Islet of Langerhans (tissue), 1 donor: Measurements from ENCODE around the gene SDS.
"Not testable (repeated sequence)": the region's sequence is repeated elsewhere in the genome, so short reads cannot be mapped to it uniquely, and the experiment has no call there.

ENCODE experiments used
- FAIRE-seq: peaks from one replicate; lab custom pipeline; 2011; peaks lifted over from hg19 to GRCh38; lab: Jason Lieb, UNC

Gene SDS

DNA sequence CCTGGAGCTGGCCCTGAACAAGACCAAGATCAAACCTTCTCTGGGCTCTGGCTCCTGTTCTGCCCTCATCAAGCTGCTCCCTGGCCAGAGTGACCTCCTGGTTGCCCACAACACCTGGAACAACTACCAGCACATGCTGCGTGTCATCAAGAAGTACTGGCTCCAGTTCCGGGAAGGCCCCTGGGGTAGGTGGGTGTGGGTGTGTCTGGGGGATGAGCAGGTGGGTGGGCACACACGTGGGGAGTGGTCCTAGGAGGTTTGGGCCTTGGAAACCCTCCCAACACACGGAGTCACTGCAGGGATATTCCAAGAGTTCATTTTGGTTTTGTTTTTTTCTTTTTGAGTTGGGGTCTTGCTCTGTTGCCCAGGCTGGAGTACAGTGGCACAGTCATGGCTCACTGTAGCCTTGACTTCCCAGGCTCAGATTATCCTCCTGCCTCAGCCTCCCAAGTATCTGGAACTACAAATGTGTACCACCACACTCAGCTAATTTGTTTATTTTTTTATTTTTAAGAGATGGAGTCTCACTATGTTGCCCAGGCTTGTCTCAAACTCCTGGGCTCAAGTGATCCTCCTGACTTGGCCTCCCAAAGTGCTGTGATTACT lies 28.8 kb downstream of the SDS start:
- FAIRE-seq, result no peak

DNA sequence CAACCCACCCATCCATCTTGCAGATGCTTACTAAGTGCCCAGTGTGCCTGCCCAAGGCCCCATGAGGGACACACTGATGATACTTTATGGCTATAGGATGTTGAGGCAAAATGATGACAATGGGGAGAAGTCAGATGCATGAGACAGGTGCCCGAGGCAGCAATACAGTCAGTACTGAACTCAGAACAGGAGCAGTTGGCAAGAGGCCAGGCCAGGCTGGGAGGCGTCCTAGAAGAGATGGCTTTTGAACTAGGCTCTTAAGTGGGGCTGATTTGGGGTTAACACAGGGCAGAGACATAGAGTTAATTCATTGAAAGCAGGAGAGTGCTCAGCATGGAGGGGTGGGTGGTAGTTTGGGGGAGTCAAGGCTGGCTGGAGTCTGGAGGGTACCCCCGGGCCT lies 29.7 kb downstream of the SDS start:
- FAIRE-seq, result no peak

DNA sequence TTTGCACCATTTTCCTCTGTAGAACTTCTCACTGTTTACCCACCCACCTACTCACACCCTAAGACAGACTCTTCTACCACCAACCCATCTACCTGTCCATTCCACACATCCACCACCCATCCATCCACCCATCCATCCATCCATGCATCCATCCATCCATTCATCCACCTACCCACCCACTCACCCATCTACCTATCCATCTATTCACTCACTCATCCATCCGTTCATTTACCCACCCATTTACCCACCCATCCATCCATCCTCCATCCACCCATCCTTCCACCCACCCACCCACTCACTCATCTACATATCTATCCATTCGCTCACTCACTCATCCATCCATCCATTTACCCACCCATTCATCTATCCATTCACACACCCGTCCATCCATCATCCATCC lies 30.2 kb downstream of the SDS start:
- FAIRE-seq, result no peak

DNA sequence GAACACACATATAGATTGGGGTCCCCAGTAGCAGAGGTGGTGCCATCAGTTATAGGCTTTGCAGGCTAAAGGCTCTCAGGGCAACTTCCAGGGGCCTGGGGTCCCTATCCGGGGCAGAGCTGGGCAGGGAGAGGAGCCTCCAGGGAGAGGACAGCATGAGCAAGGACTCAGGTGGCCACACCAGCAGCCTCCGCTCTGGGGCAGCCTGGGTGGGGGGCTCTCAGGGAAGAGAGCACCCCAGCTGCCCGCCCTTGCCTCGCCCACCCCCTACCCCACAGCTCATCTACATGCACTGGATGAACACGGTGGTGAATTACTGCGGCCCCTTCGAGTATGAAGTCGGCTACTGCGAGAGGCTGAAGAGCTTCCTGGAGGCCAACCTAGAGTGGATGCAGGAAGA lies 31.3 kb downstream of the SDS start:
- FAIRE-seq, result no peak

DNA sequence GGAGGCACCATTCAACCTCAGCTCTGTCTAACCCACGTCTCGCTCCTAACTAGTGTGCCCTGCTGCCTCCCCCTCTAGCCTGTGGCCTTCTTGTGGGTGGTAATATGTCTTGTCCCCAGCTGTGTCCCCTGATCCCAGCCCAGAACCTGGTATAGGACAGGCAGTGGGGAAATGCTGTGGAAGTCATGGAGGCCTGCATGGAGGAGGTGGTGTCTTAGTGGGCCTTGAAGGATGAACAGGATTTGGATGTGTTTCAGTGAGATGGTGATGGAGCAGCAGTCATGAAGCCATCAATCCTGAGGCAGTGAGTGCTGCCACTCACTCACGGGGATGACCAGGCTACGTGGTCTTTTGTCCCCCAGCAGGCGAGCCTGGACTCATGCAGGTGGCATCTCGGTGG lies 31.9 kb downstream of the SDS start:
- no peak for FAIRE-seq

DNA sequence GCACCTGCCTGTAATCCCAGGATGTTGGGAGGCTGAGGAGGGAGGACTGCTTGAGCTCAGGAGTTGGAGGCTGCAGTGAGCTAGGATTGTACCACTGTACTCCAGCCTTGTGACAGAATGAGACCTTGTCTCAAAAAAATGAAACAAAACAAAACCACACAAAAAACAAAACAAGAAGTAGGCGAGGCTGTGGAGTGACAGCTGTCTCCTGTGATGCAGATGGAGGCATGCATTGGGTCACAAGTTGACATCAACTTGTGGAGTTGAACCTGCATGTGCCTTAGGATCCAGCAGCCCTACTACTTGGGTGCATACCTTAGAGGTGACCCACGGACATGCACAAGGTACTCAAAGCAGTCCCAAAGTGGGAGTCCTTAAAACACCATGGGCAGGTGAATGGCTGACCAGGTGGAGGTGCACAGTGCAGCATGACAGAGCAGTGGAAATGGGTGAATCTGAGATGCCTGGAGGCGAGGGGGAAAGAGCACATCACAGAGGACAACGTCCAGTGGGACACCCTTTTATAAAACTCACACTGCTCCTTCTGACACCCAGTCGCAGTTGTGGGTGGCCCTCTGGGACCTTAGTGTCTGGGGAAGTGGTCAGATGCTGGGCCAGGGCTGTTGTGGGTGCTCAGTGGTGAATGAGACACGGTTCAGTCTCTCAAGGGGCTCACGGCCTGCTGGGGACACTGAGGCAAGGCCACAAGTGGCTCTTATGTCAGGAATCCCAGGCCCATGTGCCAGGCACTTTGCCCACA lies 32.6 kb downstream of the SDS start:
- no peak for FAIRE-seq

DNA sequence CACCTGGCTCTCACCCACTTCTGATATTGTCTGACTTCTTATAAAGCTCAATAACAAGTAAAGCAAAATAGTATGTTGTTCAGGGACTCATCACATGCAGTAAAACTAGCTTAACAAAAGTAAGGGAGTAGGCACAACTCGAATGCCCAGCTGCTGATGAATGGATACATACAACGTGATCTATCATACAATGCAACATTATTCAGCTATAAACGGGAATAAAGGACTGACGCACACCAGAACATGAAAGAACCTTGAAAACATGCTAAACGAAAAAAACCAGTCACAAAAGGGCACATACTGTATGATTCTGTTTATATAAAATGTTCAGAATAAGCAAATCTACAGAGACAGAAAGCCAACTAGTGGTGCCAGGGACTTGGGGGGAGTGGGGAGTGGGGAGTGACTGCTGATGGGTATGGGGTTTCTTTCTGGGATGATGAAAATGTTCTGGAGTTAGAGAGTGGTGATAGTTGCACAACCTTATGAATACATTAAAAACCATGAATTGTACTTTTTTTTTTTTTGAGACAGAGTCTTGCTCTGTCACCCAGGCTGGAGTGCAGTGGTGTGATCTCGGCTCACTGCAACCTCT lies 34.2 kb downstream of the SDS start:
- no peak for FAIRE-seq

DNA sequence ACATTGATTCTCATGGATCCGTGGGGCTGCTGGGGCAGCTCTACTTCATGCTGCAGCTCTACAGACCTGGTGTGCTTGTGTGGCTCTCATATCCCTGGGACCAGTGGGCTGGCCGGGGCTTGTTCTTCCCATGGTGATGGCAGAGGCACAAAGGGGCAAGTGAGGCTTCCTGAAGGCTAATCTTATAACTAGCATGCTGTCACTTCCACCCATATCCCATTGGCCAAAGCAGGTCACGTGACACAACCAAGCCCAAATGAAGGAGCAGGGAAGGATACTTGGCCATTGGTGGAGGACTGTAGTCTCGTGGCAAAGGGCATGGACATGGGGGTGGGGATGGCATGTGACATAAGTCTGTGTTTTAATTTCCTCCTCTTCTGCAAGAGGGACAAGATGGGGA lies 35.4 kb downstream of the SDS start:
- no peak for FAIRE-seq

DNA sequence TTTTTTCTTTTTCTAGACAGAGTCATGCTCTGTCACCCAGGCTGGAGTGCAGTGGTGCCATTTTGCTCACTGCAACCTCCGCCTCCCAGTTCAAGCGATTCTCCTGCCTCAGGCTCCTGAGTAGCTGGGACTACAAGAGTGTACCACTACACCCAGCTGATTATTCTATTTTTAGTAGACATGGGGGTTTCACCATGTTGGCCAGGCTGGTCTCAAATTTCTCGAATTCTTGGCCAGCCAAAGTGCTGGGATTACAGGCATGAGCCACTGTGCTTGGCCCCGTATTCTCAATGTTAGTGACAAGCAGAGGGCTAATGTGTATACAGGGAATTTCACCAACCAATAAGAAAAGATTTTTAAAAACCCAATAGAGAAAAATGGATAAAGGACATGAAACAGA lies 36.9 kb downstream of the SDS start:
- FAIRE-seq, result no peak

DNA sequence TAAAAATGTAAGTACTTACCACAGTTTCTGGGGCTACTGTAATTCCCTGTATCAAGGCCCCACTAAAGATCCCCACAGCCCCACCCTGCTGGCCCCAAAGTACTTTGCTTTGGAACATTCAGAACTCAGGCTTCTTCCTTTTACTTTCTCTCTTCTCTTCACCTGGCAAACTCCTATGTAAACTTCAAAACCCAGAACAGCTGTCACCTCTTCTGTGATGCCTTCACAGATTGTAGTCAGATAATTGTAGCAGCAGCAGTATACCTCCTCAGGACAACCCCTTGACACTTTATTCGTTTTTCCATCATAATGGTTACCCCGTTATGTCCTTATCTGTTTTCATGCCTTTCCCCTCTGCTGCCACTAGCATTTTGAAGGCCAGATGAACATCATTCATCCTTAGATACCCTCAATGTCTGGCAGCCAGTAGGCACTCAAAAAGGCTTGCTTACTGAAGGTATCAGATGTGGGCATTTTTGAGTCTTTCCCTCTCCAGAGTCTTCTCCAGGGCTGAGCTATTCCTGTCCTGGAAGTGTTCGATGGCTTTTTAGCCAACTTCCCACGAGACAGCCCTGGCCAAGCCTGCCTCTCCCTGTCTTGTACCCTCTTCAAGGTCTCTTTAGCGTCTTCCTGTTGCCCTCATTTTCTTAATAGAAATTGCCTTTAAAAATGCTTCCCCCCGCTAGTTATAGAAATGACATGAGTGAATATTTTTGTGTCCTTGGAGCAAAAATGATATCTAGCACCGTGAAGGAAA lies 37.9 kb downstream of the SDS start:
- no peak for FAIRE-seq

DNA sequence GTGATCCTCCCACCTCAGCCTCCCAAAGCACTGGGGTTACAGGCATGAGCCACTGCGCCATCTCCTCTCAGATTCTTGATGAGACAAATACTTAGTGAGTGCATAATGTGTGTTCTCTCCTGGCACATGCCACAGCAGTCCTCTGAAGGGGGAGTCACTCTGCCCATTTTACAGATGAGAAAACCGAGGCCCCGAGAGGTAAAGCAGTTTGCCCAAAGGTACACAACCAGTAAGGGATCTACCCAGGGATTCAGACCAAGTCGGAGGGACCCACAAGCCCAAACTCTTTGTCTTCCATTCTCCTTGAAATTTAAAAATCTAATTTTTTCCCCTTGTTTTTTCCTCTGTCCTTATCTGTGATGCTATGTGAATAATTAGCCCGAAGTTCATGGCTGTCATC lies 39.0 kb downstream of the SDS start:
- no peak for FAIRE-seq

DNA sequence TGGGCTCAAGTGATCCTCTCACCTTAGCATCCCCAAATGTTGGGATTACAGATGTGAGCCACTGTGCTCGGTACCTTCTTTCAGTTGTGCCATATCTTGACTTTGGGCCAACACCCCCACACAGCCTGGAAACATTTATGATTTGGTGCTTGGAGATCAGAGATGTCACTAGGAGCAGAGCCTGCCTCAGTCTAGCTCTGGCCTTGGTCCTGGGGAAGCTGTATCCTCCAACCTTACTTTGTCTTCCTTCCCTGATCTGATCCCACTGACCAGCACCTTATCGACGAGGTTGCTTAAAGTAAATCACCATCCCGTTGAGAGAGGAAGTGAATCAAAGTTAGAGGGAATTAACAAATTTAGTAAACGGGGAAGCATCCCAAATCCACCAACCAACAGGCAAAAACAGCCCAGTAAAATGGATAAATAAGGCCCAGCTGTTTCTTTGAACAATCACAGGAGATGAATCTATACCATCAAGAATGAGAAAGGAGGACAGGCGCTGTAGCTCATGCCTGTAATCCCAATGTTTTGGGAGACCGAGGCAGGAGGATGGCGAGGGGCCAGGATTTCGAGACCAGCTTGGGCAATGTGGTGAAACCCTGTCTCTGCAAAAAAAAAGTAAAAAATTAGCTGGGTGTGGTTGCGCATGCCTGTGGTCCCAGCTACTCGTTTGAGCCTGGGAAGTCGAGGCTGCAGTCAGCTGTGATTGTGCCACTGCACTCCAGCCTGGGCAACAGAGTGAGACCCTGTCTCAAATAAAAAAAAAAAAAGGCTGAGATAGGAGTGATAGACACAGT lies 41.9 kb downstream of the SDS start:
- no peak for FAIRE-seq

DNA sequence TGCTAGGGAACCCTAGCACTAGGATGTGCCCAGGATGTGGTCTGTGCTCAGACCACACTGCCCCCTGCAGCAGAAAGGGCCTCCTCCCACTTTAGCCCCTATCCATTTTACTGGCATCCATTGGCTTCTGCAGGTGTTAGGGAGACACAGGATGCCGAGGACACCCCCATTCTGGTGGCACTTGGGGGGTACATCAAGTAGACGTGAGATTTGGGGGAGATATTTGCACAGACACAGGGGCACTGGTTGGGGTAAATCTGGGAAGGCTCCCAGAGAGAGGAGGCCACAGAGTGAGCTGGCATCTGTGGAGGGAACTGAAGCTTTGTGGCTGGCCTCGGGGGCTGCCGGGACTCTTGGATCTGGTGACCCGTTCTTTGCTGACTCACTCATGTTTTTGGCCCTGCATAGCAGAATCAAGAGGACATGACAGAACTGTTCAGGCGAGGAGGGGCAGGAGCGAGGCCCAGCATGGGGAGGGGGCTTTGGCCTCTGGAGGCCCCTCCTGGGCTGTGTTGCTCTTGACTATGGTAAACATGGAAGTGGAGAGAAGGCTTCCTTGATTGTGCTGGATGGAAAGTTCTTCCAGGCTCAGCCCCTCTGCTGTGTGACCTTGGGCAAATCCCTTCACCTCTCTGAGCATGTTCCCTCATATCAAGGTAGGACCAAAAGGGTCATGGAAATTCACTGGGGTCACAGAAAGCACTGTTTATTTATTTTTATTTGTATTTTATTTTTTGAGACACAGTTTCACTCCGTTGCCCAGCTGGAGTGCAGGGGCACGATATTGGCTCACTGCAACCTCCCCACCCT lies 43.5 kb downstream of the SDS start:
- no peak for FAIRE-seq

DNA sequence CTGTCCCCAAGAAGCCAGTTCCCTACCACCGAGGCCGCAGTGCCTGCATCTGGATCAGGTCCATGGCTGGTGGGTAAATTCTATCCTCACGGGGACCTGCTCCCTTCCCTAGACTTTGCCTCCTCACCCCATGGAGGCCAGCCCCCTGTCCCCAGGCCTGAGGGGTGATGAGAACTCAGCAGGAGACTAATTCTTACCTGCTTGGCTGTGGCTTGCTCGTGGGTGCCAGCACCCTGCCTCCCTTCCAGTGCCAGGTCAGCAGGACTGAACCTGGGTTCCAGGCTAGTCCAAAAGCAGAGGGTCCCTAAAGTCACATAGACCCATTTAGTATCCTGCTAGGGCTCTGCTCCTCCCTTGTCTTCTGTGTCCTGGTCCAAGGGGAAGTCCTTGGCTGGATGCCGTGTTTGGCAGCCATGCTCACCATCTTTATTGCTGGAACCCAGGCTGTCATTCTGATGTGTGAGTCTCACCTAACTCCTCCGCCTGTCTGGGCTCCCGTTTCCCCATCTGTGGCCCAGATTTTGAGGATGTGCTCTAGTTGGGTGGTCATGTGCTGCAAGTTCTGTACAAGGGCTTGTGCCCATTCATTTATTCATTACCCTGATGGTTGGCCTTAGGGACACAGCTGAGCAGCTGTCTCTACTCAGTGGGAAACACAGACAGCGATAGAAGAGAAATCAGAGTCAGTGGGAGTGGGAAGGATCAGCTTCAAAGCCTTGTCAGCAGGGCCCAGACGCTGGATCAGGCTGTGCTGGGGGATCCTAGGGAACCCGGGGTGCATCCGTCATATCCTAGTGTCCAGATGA lies 44.4 kb downstream of the SDS start:
- no peak for FAIRE-seq

DNA sequence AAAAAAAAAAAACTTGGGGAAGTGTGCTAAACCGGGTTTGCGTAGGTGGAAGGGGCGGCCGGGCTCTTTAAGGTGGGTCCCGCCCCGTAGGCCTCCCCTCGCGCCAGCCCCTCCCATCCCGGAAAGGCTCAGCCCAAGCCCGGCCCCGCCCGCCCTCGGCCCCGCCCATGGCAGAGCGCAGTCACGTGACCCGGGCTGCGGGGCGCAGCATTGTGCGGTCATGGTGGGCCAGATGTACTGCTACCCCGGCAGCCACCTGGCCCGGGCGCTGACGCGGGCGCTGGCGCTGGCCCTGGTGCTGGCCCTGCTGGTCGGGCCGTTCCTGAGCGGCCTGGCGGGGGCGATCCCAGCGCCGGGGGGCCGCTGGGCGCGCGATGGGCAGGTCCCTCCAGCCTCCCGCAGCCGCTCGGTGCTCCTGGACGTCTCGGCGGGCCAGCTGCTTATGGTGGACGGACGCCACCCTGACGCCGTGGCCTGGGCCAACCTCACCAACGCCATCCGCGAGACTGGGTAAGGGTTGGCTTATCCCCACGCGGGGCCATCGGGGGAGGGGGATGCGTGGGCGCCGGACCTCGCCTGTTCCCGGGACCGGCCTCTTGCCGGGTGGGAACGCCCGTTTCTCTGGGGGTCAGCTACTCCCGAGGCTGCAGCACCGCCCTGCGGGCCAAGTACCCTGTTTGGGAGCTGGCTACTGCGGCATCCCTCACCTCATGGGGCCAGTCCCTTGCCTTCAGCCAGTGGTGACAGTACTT lies 45.1 kb downstream of the SDS start, which contains the start of gene PLBD2:
Gene PLBD2, plus strand, starts transcription at position 207 of the 752 bp plus-strand sequence. Its CDS starts 14 bp downstream, at position 221.
- no peak for FAIRE-seq

DNA sequence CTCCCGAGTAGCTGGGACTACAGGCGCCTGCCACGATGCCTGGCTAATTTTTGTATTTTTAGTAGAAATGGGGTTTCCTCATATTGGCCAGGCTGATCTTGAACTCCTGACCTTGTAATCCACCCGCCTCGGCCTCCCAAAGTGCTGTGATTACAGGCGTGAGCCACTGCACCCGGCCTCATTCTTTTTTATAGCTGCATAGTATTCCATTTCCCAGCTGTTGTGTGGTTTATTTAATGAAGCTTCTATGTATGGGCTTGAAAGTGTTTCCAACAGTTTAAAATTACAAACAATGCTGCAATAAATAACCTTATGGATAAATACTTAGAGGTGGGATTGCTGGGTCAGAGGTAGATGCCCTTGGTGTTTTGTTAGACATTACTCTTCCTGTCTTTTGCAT lies 49.5 kb downstream of the SDS start:
- not testable (repeated sequence) for FAIRE-seq

DNA sequence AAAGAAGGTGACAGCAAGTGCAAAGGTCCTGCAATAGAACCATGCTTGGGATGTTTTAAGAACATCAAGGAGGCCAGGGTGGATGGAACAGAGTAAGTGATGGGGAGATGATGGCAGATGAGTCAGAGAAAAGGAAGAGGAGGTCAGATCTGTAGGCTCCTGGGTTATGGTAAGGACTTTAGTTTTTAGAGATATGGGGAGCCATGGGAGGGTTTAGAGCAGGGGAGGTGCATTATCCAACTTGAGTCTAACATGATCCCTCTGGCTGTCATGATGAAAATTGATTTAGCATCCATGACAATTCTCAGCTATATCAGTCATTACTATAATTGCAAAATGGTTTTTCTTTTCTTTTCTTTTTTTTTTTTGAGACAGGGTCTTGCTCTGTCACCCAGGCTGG lies 52.6 kb downstream of the SDS start:
- no peak for FAIRE-seq

DNA sequence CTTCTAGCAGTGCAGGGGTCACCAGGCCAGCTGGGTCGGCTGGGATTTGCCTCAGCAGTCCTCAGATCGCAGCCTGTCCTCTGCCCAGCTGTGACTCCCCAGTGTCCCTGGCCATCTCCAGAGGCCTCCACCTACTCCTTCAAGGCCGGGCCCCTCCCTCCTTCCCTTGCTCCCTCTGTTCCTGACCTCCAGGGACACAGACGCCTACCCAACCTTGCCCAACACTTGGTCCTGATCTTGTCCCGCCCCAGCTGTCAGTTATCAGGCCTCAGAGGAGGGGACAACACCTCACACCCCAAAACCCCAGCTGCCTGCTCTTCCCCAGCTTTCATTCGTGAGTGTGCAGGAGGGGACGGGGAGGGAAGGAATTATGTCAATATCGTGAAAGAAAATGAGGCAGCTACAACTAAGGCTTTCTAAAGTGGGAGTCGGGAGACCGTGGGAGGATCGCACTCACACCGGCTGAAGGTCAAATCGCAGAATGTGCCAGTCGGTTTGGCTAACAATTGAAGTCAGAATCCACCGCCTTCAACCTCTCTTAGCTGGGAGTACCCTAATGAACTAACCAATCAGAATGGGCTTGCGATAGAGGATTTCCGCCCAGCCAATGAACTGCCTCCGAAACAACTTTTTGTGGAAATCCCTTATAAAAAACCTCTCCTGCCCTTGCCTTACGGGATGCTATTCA lies 54.7 kb downstream of the SDS start:
- no peak for FAIRE-seq

DNA sequence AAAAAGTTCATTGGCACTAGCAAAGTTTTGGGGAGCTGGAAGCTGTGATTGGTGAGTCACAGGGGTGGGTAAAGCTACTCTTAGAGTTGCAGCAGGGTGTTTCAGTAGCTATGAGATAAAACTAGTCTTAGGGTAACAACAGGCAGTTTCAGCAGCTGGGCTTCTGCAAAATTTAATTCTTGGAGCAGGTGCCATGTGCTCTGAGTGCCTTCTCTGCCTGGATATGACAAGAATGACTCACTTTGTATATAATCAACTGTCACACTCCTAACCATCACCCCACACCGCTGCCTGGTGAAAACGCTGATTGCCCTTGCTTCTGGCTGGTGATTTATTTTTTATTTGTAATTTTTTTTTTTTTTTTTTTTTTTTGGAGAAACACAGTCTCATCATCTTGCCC lies 55.8 kb downstream of the SDS start:
- no peak for FAIRE-seq
